Neuronal stem cell (in vitro differentiated cells): ENCODE data around the gene LZTS2.
A peak's percentile ranks its signal among the peaks of the same experiment; 100 is the strongest.

ENCODE experiments used
- DNase-seq: peaks from one replicate; pipeline ENCODE4 v3.0.0-alpha.2; 2013; ENCODE audit warnings: low spot score
- H2AFZ ChIP-seq: one replicate; pipeline ENCODE4 v1.6.1; 2013; ENCODE audit warnings: mild to moderate bottlenecking, low read length, inconsistent platforms
- H2AK5ac ChIP-seq: 2 replicates; pipeline ENCODE4 v1.6.1; 2013; ENCODE audit warnings: low read depth, mild to moderate bottlenecking, inconsistent platforms, low read length, moderate library complexity, mixed read lengths
- H2BK120ac ChIP-seq: 2 replicates; pipeline ENCODE4 v1.6.1; 2013; ENCODE audit warnings: low read depth, mild to moderate bottlenecking, inconsistent platforms, low read length, moderate library complexity, mixed read lengths
- H2BK12ac ChIP-seq: one replicate; pipeline ENCODE4 v1.6.1; 2013; ENCODE audit warnings: low read length, inconsistent platforms
- H2BK15ac ChIP-seq: 2 replicates; pipeline ENCODE4 v1.6.1; 2013; ENCODE audit warnings: mild to moderate bottlenecking, low read length, inconsistent platforms, mixed read lengths
- H2BK5ac ChIP-seq: one replicate; pipeline ENCODE4 v1.6.1; 2013; ENCODE audit warnings: inconsistent platforms, mild to moderate bottlenecking, low read length, moderate library complexity
- H3K14ac ChIP-seq: one replicate; pipeline ENCODE4 v1.6.1; 2013; ENCODE audit warnings: low read length, inconsistent platforms
- H3K18ac ChIP-seq: 2 replicates; pipeline ENCODE4 v1.6.1; 2013; ENCODE audit warnings: low read length, inconsistent platforms
- H3K23ac ChIP-seq: 2 replicates; pipeline ENCODE4 v1.6.1; 2013; ENCODE audit warnings: low read depth, mild to moderate bottlenecking, mixed read lengths, low read length, inconsistent platforms; ENCODE audit not compliant: poor library complexity
- H3K27ac ChIP-seq: replicated peaks from 3 replicates; pipeline ENCODE4 v1.5.1; 2013; ENCODE audit warnings: low read length, inconsistent platforms
- H3K27me3 ChIP-seq, 3 experiments: 2 replicates each; pipeline ENCODE4 v1.6.1; 2013; ENCODE audit warnings: low read length in 3 of 3, mild to moderate bottlenecking in 2 of 3, inconsistent platforms in 1 of 3, low read depth in 1 of 3, mixed read lengths in 1 of 3, moderate library complexity in 1 of 3; ENCODE audit not compliant: control insufficient read depth in 3 of 3, insufficient read depth in 3 of 3
- H3K36me3 ChIP-seq, 2 donors: replicated peaks in 1 of 2; 2 replicates each; pipeline ENCODE4 v1.6.1; 2013; ENCODE audit warnings: low read length in 2 of 2; ENCODE audit not compliant: control insufficient read depth in 2 of 2, insufficient read depth in 2 of 2
- H3K4ac ChIP-seq: 2 replicates; pipeline ENCODE4 v1.6.1; 2013; ENCODE audit warnings: inconsistent platforms, mild to moderate bottlenecking, low read length, moderate library complexity
- H3K4me1 ChIP-seq, 2 donors: 1 replicate in 1 of 2; 2 replicates in 1 of 2; pipeline ENCODE4 v1.6.1; 2013; ENCODE audit warnings: low read length in 2 of 2, low read depth in 1 of 2; ENCODE audit not compliant: control insufficient read depth in 2 of 2, insufficient read depth in 1 of 2
- H3K4me2 ChIP-seq: one replicate; pipeline ENCODE4 v1.6.1; 2013; ENCODE audit warnings: mild to moderate bottlenecking, low read length, inconsistent platforms; ENCODE audit not compliant: insufficient read depth, poor library complexity, severe bottlenecking
- H3K4me3 ChIP-seq, 2 donors: 2 replicates each; pipeline ENCODE4 v1.5.1; 2013; ENCODE audit warnings: low read length in 2 of 2, mild to moderate bottlenecking in 2 of 2, inconsistent platforms in 1 of 2, moderate library complexity in 1 of 2
- H3K79me1 ChIP-seq: one replicate; pipeline ENCODE4 v1.6.1; 2013; ENCODE audit warnings: low read depth, mild to moderate bottlenecking, inconsistent platforms, low read length, moderate library complexity
- H3K9ac ChIP-seq: one replicate; pipeline ENCODE4 v1.6.1; 2013; ENCODE audit warnings: mild to moderate bottlenecking, low read depth, low read length, inconsistent platforms; ENCODE audit not compliant: poor library complexity
- H3K9me3 ChIP-seq, 2 donors: replicated peaks in 1 of 2; 2 replicates each; pipeline versions ENCODE3 to v1.6.1; 2013; ENCODE audit warnings: low read length in 2 of 2, mild to moderate bottlenecking in 2 of 2, inconsistent platforms in 1 of 2, low read depth in 1 of 2, mixed read lengths in 1 of 2, moderate library complexity in 1 of 2; ENCODE audit not compliant: control insufficient read depth in 2 of 2, insufficient read depth in 1 of 2
- H4K8ac ChIP-seq: one replicate; pipeline ENCODE4 v1.6.1; 2013; ENCODE audit warnings: low read depth, mild to moderate bottlenecking, inconsistent platforms, low read length, moderate library complexity
- H4K91ac ChIP-seq: one replicate; pipeline ENCODE4 v1.6.1; 2013; ENCODE audit warnings: low read length, low read depth, mild to moderate bottlenecking, inconsistent platforms; ENCODE audit not compliant: poor library complexity
- WGBS, 2 donors: extraction: QIAGEN DNeasy Blood & Tissue Kit; methylation state at CpG; one replicate each; pipeline ENCODE4 v1.1.7; 2013; ENCODE audit warnings: missing lambda C conversion rate in 2 of 2, mixed read lengths in 1 of 2; ENCODE audit not compliant: insufficient read length in 2 of 2, insufficient replicate concordance in 1 of 2; ENCODE audit errors: extremely low coverage in 2 of 2; 5-methylcytosine and 5-hydroxymethylcytosine counted together

LZTS2 gene

DNA sequence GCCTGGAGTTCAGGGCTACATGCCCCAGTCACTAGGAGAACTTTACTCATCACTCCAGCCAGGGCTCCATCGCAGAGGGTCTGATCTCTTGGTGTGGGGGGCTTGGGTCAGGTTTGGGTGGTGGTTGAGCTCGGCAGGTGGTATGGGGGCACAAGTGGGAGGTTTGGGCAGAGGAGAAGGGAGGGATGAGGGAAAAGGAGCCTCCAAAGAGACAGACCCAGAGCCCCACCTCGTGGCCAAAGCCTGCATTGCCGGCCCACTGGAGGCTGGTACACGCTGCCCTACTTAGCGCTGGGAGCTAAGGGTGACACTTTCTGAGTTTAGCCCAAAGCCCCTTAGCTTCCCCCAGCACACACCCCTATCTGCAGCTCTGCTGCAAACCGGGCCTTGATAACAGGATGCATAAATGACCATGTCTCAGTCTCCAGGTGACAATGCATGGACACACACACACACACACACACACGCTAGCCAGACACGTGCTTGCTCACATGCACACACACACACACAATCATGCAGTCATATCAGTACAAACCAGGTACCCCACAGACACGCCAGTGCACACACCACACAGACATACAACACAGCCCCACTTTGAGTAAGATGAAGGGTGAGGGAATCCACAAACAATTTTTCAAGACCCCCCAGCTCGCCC lies 14.7 kb downstream of the LZTS2 start:
- Histone ChIP-seq H2AFZ (no peak overlapping the region), H2BK12ac (peak overlapping the region; percentile 18), H3K9me3 (peaks cover 0 to 2% of the 10 kb centered on the region in 2 donors), H3K9ac (peak overlapping the region; percentile 55), H3K14ac (no peak overlapping the region), H3K18ac (peak overlapping the region; percentile 54), H2AK5ac (peak overlapping the region; percentile 19), H2BK5ac (no peak overlapping the region), H3K4me1 (peaks cover 9 to 14% of the 10 kb centered on the region in 2 donors), H3K79me1 (peaks cover 2% of the 10 kb centered on the region), H3K4me3 (no peak overlapping the region), H3K4me2 (no peak overlapping the region), H4K8ac (no peak overlapping the region), H4K91ac (no peak overlapping the region), H3K4ac (no peak overlapping the region), H3K23ac (peak overlapping the region; percentile 60), H3K27me3 (peaks cover 10 to 47% (median 33%) of the 10 kb centered on the region in 3 experiments), H3K36me3 (no peaks in the 10 kb centered on the region), H3K27ac (no peak overlapping the region), H2BK120ac (no peak overlapping the region), H2BK15ac (no peak overlapping the region)
- WGBS, 2 donors = no CpG with 5 or more reads among the region's 11 CpGs
- no peak for DNase-seq

DNA sequence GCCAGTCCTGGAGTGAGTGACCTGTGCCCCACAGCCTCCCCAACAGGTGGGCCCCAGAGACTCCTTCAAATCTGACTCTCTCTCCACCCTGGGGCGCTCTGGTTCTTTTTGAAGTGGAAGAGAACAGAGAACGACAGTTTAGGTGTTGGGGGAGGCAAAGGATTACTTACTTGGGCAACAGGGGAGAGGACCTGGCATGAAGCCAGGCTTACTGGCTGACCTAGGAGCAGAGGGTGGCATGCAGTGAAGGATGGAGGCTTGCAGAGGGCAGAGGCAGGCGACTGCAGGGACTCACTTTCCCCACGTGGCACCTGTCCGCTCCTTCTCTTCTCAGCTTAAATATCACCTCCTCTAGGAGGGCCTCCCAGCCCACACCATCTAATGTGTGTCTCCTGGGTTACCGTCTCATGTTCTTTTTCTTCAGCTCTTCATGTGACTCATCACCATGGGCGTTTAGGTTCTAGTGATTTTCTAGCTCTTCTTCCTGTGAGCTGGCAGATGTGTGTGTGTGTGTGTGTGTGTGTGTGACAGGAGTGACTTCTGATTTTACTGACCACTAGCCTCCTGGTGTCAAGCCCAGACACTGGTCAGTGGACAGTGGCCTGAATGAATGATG lies 15.5 kb downstream of the LZTS2 start:
- H3K27me3 ChIP-seq = peaks cover 10 to 48% (median 36%) of the 10 kb centered on the region in 3 experiments

GRCh38 chr10:101015582-101015973 lies 16.0 kb downstream of the LZTS2 start:
- no peak overlapping the region for H3K23ac ChIP-seq
- H3K27me3 ChIP-seq = peaks cover 10 to 52% (median 37%) of the 10 kb centered on the region in 3 experiments
- H4K8ac ChIP-seq = no peak overlapping the region
- H2AK5ac ChIP-seq = peak overlapping the region; percentile 32
- H3K14ac ChIP-seq = no peak overlapping the region
- no peak overlapping the region for H2BK15ac ChIP-seq
- no peak overlapping the region for H3K4me3 ChIP-seq
- H2BK120ac ChIP-seq = no peak overlapping the region
- H3K9me3 ChIP-seq = peaks cover 0 to 2% of the 10 kb centered on the region in 2 donors
- H2BK5ac ChIP-seq = no peak overlapping the region
- H3K18ac ChIP-seq = no peak overlapping the region
- peaks cover 9 to 14% of the 10 kb centered on the region in 2 donors for H3K4me1 ChIP-seq
- no peak overlapping the region for H3K9ac ChIP-seq
- no peak overlapping the region for H3K4ac ChIP-seq
- no peak overlapping the region for H3K4me2 ChIP-seq
- WGBS, 2 donors = no CpG with 5 or more reads among the region's 8 CpGs
- DNase-seq = no peak
- no peak overlapping the region for H2BK12ac ChIP-seq
- no peak overlapping the region for H4K91ac ChIP-seq
- no peak overlapping the region for H2AFZ ChIP-seq
- no peaks in the 10 kb centered on the region for H3K36me3 ChIP-seq
- H3K79me1 ChIP-seq = peaks cover 1% of the 10 kb centered on the region
- H3K27ac ChIP-seq = no peak overlapping the region

More for the DNA sequence above, 15.5 kb downstream of the LZTS2 start:
- Histone ChIP-seq H3K79me1 (peaks cover 1% of the 10 kb centered on the region), H2BK120ac (no peak overlapping the region), H2AK5ac (no peak overlapping the region), H3K4ac (no peak overlapping the region), H4K8ac (no peak overlapping the region), H3K4me1 (peaks cover 9 to 14% of the 10 kb centered on the region in 2 donors), H3K9me3 (peaks cover 0 to 2% of the 10 kb centered on the region in 2 donors), H4K91ac (no peak overlapping the region), H2AFZ (no peak overlapping the region), H3K4me3 (no peak overlapping the region), H2BK12ac (no peak overlapping the region), H3K18ac (no peak overlapping the region), H3K9ac (no peak overlapping the region), H2BK5ac (no peak overlapping the region), H3K23ac (no peak overlapping the region), H2BK15ac (no peak overlapping the region), H3K14ac (no peak overlapping the region), H3K4me2 (no peak overlapping the region), H3K36me3 (no peaks in the 10 kb centered on the region), H3K27ac (no peak overlapping the region)
- no CpG with 5 or more reads among the region's 7 CpGs for WGBS, 2 donors
- no peak for DNase-seq

GRCh38 chr10:101016814-101017213 lies 17.2 kb downstream of the LZTS2 start:
- Histone ChIP-seq H3K27me3 (peaks cover 10 to 64% (median 40%) of the 10 kb centered on the region in 3 experiments), H3K79me1 (peaks cover 1% of the 10 kb centered on the region), H2BK5ac (no peak overlapping the region), H4K91ac (no peak overlapping the region), H3K4me3 (no peak overlapping the region), H2BK12ac (no peak overlapping the region), H2BK15ac (no peak overlapping the region), H3K23ac (no peak overlapping the region), H4K8ac (no peak overlapping the region), H3K4ac (no peak overlapping the region), H3K18ac (no peak overlapping the region), H2AK5ac (no peak overlapping the region), H3K14ac (no peak overlapping the region), H3K4me1 (peaks cover 9 to 12% of the 10 kb centered on the region in 2 donors), H2BK120ac (no peak overlapping the region), H3K27ac (no peak overlapping the region), H2AFZ (no peak overlapping the region), H3K9me3 (peaks cover 0 to 2% of the 10 kb centered on the region in 2 donors), H3K9ac (no peak overlapping the region), H3K36me3 (no peaks in the 10 kb centered on the region), H3K4me2 (no peak overlapping the region)
- no peak for DNase-seq
- no CpG with 5 or more reads among the region's 5 CpGs for WGBS, 2 donors
